Suprapubic skin (tissue), 4 donors: ENCODE measurements around the gene PSG3.
"Not testable (repeated sequence)": the region's sequence is repeated elsewhere in the genome, so short reads cannot be mapped to it uniquely, and the experiment has no call there.

ENCODE experiments used
- POLR2A ChIP-seq, 2 donors: fragments of 450-650 bp; IDR thresholded peaks; one replicate each; pipeline ENCODE4 v1.6.1; 2017; ENCODE audit warnings: antibody characterized with exemption in 2 of 2, mild to moderate bottlenecking in 2 of 2, moderate library complexity in 2 of 2
- POLR2AphosphoS5 ChIP-seq, 3 donors: sonication (generic); formaldehyde crosslinking; IDR thresholded peaks; one replicate each; pipeline ENCODE4 v1.6.1; 2017; ENCODE audit warnings: antibody characterized with exemption in 3 of 3

DNA sequence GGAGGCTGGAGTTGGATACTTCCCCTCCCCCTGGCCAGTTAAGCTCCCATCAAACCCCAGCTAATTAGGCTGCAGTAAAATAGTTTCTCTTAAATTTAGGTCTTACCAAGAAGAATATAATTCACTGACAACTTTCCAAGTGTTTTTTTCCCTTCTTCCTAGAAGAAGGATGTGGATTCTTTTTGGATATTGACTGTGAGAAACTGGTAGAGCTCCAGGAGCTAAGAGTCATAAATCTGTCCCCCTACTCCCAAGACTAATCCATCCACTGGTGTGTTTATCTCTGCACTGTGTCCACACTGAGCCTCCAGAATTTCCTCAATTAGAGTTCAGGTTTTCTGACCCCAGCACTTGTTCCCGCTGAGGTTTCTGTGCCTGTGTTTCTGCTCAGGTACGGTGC lies 47.5 kb upstream of the PSG3 start:
- TF ChIP-seq POLR2AphosphoS5, POLR2A (IDR thresholded peaks at IDR 0.05): not testable (repeated sequence)
